HUES64 (cell line): Measurements from ENCODE around the gene TCAP.

Experiments used
- H3K27ac ChIP-seq: 2 replicates; pipeline ENCODE4 v1.7.0; 2013; ENCODE audit warnings: low read depth, low read length, inconsistent platforms
- H3K27me3 ChIP-seq: 2 replicates; pipeline ENCODE4 v1.6.1; 2013; ENCODE audit warnings: mild to moderate bottlenecking, low read length; ENCODE audit not compliant: insufficient read depth
- H3K36me3 ChIP-seq: 2 replicates; pipeline ENCODE4 v1.6.1; 2013; ENCODE audit warnings: mild to moderate bottlenecking, low read length; ENCODE audit not compliant: insufficient read depth
- H3K4me1 ChIP-seq: 2 replicates; pipeline ENCODE4 v1.6.1; 2013; ENCODE audit warnings: mild to moderate bottlenecking, low read length, moderate library complexity; ENCODE audit not compliant: insufficient read depth
- H3K4me3 ChIP-seq: 2 replicates; pipeline ENCODE4 v1.5.1; 2013; ENCODE audit warnings: mild to moderate bottlenecking, low read length, moderate library complexity
- H3K9ac ChIP-seq: 2 replicates; pipeline ENCODE4 v1.6.1; 2013; ENCODE audit warnings: mild to moderate bottlenecking, low read depth, low read length
- H3K9me3 ChIP-seq: 2 replicates; pipeline ENCODE4 v1.6.1; 2013; ENCODE audit warnings: low read depth, low read length; ENCODE audit not compliant: insufficient read depth
- WGBS: fragments of 150-250, 120-280 bp; methylation state at CpG from one replicate; pipeline ENCODE4 v1.1.7; 2013; ENCODE audit warnings: missing lambda C conversion rate; 5-methylcytosine and 5-hydroxymethylcytosine counted together

Gene TCAP

DNA sequence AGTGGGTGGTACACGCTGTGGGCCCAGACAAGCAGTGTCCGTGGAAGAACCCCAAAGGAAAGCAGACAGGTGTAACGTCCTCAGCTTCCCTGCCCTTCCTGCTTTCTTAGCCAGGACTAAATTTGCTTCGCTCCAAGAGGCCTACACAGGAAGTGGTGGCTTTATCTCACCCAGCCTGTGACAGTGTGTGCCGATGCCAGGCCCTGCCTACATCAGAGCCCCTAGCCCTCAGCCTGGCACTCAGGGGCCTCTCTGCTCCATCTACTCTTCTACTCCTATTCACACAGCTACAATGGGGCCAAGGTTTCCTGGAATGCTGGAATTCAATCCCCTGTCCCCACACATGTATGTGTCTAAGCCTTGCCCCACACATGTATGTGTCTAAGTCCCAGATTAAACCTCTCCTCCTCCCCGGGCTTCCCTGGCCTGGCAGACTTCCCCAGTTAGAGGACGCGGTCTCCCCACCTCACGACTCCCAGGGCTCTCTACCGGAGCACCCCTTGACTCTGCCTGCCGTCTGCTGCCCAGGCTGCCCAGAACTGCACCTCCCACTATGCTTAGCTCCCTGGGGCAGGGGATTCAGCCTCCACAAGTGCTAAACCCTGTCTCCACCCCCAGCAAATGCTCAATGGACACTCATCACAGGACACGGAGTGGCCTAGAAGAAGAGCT, 14.5 kb downstream of the TCAP start:
- Histone ChIP-seq H3K27ac (no peak overlapping the region), H3K27me3 (no peaks in the 10 kb centered on the region), H3K9me3 (no peaks in the 10 kb centered on the region), H3K9ac (no peak overlapping the region), H3K4me3 (no peak overlapping the region), H3K4me1 (no peaks in the 10 kb centered on the region; the same call in 1 of the 2 replicates), H3K36me3 (peaks cover 28% of the 10 kb centered on the region)
- WGBS = 86% methylated on average over 12 of the region's 12 CpGs

DNA sequence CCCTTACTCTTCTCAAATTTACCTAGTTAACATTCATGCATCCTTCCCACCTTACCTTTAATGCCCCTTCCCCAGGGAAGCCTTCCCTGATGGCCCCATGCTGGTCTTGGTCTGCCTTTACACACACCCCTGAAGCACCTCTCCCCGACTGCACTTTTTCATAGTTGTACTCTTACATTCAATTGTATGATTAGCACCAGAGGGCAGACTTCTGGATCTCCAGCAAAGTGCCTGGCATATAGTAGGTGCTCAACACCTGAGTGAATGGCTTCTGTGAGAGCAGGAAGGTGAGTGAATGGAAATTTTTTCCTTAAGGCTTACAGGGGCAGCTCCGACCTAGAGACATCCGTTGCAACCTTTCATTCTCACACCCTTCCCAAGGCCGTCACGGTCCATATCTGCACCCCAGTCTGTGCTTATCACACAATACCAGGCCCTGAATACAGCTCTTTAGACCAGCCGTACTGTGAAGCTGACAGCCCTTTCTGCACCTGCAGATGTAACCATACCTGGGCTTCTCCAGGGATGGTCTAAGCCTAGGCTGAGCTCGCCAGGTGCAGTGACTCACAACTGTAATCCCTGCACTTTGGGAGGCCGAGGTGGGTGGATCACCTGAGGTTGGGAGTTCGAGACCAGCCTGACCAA, 18.3 kb downstream of the TCAP start:
- 92% methylated on average over 9 of the region's 9 CpGs for WGBS
- Histone ChIP-seq H3K27me3 (no peaks in the 10 kb centered on the region), H3K27ac (no peak overlapping the region), H3K36me3 (peaks cover 20% of the 10 kb centered on the region; the same call in 1 of the 2 replicates), H3K9ac (no peak overlapping the region), H3K4me1 (peaks cover 7% of the 10 kb centered on the region), H3K9me3 (no peaks in the 10 kb centered on the region), H3K4me3 (no peak overlapping the region)

DNA sequence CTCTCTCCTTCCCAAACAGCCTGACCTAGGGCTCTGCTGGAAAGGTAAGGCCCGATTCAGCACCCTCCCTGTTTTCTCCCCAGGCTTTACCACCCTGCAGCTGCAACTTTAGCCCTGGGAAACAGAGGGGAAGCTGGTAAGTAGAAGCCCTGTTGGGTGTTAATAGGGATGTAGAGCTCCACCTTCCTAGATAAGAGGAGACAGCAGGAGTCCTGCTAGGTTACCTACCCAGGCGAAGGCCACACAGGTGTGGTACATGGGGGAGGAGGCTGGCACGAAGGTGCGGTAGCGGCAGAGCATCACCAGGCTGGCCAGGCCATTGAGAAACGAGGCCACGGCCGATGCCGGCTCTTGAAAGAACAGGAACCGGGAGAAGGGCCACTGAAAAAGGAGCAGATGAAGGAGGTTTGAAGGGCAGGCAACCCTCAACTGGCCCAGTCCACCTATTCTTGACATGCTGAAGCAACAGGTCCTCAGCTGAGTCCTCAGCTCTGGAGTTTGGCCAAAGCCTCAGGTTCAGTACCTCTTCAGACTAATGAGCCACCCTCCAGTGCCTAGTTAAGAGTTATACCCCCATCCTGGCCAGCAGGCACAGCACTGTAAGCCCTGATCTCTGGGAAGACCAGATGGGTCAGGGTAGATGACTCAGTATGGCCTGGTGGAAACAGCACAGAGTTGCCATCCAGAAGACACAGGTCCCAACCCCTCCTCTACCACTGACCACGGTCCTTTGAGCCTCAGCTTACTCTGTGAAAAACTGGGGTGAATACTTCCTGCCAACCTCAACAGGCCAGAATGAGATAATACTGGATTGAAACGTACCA, 19.4 kb downstream of the TCAP start:
- Histone ChIP-seq H3K9ac (no peak overlapping the region), H3K36me3 (peaks cover 20% of the 10 kb centered on the region; the same call in 1 of the 2 replicates), H3K4me3 (no peak overlapping the region), H3K9me3 (no peaks in the 10 kb centered on the region), H3K27ac (no peak overlapping the region), H3K4me1 (peaks cover 10% of the 10 kb centered on the region), H3K27me3 (no peaks in the 10 kb centered on the region)
- 94% methylated on average over 12 of the region's 12 CpGs for WGBS

DNA sequence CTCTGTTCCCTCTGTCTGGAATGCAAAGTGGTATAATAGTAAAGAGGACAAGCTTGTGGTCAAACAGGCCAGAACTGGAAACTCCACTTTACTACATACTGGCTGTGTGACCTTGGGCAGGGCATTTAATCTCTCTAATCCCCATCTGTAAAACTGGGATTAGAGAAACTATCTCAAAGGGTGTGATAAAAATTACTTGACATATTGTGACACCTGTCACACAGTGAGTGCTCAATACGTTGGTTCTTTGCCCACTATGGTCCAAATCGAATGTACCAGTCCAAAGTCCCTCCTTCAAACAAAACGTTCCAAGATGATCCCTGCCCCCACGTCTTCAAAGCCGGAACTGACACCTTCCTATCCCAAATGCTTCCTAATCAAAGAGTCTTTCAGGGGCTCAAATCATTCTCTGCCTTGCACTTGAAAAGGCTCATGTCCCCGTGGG, 22.0 kb downstream of the TCAP start:
- Histone ChIP-seq H3K27me3 (no peaks in the 10 kb centered on the region), H3K9ac (peak overlapping the region; percentile 79; the same call in 1 of the 2 replicates), H3K4me1 (peaks cover 19% of the 10 kb centered on the region), H3K36me3 (peaks cover 13% of the 10 kb centered on the region; the same call in 1 of the 2 replicates), H3K4me3 (peak overlapping the region; percentile 66), H3K9me3 (no peaks in the 10 kb centered on the region), H3K27ac (peak overlapping the region; percentile 100)
- 75% methylated on average over 6 of the region's 6 CpGs for WGBS

DNA sequence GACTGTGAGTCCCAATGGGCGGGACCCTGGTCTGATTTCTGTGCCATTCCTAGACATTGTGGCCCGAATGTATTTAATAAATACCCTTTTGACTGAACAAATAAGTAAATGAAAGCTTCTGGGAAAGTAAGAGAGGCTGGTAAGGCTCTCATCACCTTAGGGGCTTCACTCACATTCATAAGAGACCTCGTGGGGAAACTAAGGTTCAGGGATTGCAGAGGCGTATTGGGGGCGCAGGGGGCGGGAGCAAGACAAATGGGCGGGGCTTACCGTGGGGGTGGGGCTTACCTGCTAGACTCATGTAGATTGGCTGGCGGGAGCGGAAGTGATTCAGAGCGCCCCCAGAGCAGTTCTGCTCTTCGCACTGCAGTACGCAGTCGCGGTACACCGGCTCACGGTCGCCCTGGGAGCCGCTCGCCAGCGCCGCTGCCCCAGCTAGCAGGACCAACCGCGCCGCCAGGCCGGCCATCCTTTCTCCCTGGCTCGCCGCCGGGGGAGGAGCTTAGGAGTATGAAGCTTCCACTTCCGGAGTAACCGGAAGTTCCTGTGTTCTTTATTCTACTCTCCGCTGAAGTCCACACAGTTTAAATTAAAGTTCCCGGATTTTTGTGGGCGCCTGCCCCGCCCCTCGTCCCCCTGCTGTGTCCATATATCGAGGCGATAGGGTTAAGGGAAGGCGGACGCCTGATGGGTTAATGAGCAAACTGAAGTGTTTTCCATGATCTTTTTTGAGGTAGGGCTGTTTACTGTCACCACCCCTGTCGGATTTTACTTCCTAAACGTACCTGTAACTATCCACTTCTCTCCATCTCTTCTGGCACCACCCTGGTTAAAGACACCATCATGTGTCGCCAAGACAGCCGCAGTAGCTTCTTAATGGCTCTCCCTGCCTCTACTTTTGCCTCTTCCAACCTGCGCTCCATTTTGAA, 22.7 kb downstream of the TCAP start, which contains the start of gene PGAP3:
TSS of gene PGAP3 (minus strand) at position 512 of the 929 bp plus-strand sequence. CDS start at position 469, 43 bp downstream.
- WGBS = 17% methylated on average over 45 of the region's 45 CpGs
- H3K27me3 ChIP-seq = no peaks in the 10 kb centered on the region
- peak within 1 kb of the TSS; percentile 79 for H3K9ac ChIP-seq
- peaks cover 19% of the 10 kb centered on the region for H3K4me1 ChIP-seq
- peak within 1 kb of the TSS; percentile 66 for H3K4me3 ChIP-seq
- no peaks in the 10 kb centered on the region for H3K9me3 ChIP-seq
- H3K36me3 ChIP-seq = peaks cover 13% of the 10 kb centered on the region; the same call in 1 of the 2 replicates
- peak within 1 kb of the TSS; percentile 100 for H3K27ac ChIP-seq

DNA sequence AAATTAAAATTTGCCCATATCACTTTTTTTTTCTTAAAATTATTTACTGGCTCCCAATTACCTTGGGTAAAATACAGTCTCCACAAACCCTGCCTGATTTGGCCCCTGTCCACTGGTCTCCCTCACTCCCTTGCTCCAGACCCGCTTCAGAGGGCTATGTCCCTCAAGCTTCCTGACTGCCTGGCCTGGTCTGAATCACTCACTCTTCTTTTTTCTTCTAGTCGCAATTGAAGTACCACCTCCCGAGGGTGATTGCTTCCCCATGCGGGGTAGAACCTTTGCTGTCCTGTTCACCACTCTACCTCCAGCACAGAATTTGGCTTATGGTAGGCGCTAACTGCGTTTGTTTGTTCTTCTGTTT, 23.3 kb downstream of the TCAP start:
- H3K4me3 ChIP-seq = peak overlapping the region; percentile 66
- peak overlapping the region; percentile 100 for H3K27ac ChIP-seq
- no peaks in the 10 kb centered on the region for H3K9me3 ChIP-seq
- peak overlapping the region; percentile 79 for H3K9ac ChIP-seq
- H3K4me1 ChIP-seq = peaks cover 19% of the 10 kb centered on the region
- WGBS = 8% methylated on average over 5 of the region's 6 CpGs
- H3K36me3 ChIP-seq = peaks cover 8% of the 10 kb centered on the region; the same call in 1 of the 2 replicates
- H3K27me3 ChIP-seq = no peaks in the 10 kb centered on the region

DNA sequence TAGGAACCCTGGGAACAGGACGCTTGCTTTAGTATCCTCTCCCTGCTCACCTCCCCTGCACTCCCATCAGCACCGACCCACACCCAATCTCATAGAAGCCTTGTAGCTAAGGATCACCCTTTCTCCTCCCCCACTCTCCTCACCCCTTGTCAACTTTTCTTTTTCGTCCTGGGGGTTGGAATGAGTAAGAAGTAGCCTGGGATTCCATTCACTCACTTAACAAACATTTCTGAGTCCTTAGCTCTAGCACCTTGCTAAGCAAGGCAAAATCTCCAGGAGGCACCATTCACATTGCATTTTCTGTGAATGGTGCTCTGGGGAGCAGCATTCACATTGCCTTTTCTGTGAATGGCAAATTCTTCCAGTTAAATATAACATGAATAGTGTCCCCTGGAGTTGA, 23.8 kb downstream of the TCAP start:
- WGBS = 0% methylated on average over 2 of the region's 3 CpGs
- H3K27ac ChIP-seq = peak overlapping the region; percentile 100
- peak overlapping the region; percentile 79 for H3K9ac ChIP-seq
- H3K27me3 ChIP-seq = no peaks in the 10 kb centered on the region
- peak overlapping the region; percentile 66 for H3K4me3 ChIP-seq
- H3K9me3 ChIP-seq = no peaks in the 10 kb centered on the region
- peaks cover 19% of the 10 kb centered on the region for H3K4me1 ChIP-seq
- peaks cover 6% of the 10 kb centered on the region; the same call in 1 of the 2 replicates for H3K36me3 ChIP-seq

DNA sequence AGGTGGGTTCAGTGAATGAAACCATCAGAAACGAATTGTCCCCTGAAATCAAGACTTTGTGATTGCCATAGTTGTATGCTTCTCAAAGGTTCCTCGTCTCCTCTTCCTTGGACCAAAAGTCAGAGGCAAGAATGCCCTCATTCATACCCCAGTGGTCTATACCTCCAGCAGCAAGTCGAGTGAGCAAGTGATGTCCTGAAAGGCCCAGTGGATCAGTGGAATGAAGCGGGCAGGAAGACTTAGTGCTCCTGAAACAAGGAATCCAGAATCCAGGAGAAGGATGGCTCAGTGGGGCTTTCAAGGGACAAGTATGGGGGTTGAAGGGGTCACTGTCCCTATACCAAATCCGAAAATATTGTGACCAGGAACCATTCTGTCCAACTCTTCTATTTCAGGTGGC, 29.4 kb downstream of the TCAP start:
- WGBS = 88% methylated on average over 5 of the region's 5 CpGs
- Histone ChIP-seq H3K9me3 (no peaks in the 10 kb centered on the region), H3K4me1 (peaks cover 40% of the 10 kb centered on the region), H3K27me3 (no peaks in the 10 kb centered on the region), H3K9ac (peak overlapping the region; percentile 9; the same call in 1 of the 2 replicates), H3K27ac (peak overlapping the region; percentile 92), H3K36me3 (no peaks in the 10 kb centered on the region), H3K4me3 (no peak overlapping the region)

DNA sequence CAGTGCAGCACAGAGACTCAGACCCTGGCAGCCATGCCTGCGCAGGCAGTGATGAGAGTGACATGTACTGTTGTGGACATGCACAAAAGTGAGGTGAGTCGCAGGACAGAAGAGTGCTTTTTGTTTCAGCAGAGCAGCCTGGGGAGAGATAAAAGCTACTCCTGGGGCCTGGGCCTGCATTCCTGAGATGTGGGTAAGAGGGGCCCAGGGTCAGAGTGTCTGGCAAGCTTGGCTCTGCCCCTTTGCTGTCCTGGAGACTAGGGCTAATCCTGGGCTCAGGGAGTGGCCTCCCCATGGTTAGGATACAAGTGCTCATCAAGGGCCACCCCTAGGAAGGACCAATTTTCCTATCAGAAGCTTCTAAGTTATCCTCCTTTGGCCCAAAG, 29.9 kb downstream of the TCAP start:
- H3K4me3 ChIP-seq = no peak overlapping the region
- WGBS = 68% methylated on average over 2 of the region's 2 CpGs
- H3K9ac ChIP-seq = peak overlapping the region; percentile 9; the same call in 1 of the 2 replicates
- no peaks in the 10 kb centered on the region for H3K36me3 ChIP-seq
- peaks cover 35% of the 10 kb centered on the region for H3K4me1 ChIP-seq
- no peaks in the 10 kb centered on the region for H3K27me3 ChIP-seq
- H3K9me3 ChIP-seq = no peaks in the 10 kb centered on the region
- H3K27ac ChIP-seq = peak overlapping the region; percentile 92

DNA sequence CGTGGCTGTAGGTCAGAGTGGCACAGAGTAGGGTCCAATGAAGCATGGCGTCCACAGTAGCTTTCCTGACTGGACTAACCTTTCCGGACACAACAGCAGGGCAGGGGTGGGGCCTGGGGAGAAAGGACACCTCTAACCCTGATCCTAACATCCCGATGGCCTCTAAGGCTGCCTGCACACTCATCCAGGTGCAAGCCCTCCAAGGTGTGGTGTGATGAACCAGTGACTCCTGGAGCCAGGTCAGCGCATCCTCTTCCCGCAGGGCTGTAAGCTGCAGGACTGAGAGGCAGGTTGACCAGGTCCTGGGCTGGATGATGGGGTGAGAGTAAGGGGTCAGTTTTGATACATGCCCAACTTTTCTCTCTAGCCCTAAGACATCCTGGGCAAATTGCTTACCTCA, 31.6 kb downstream of the TCAP start:
- Histone ChIP-seq H3K36me3 (no peaks in the 10 kb centered on the region), H3K4me3 (no peak overlapping the region), H3K27ac (peak overlapping the region; percentile 68), H3K4me1 (peaks cover 31% of the 10 kb centered on the region), H3K9me3 (no peaks in the 10 kb centered on the region), H3K27me3 (no peaks in the 10 kb centered on the region), H3K9ac (no peak overlapping the region)
- WGBS = 68% methylated on average over 6 of the region's 6 CpGs
